WTC11 (cell line): Measurements from ENCODE around the gene MRPL55. TPM values are rescaled to one million over a fixed set of nuclear protein-coding genes. Genes with fewer than 3 reads are reported as not detected.

Experiments
- ATAC-seq: fragments of 200-7000 bp; cut with Tn5 transposase; 2 replicates; pipeline ENCODE4 v1.10.0; 2021; ENCODE audit warnings: mild to moderate bottlenecking, moderate library complexity
- CTCF ChIA-PET: fragments of 300-600 bp; sonication (Branson Sonifier 250); formaldehyde crosslinking; loops from one replicate; lab custom pipeline; 2021; ENCODE audit warnings: antibody characterized with exemption; lab: Charles Lee
- POLR2A ChIA-PET: fragments of 350-600 bp; sonication (Branson Sonifier 250); formaldehyde crosslinking; loops from one replicate; lab custom pipeline; 2021; ENCODE audit warnings: antibody characterized with exemption; lab: Charles Lee
- DNase-seq: peaks from one replicate; pipeline ENCODE4 v3.0.0; 2021; ENCODE audit warnings: low spot score
- H3K27ac Mint-ChIP-seq: 2 replicates; pipeline ENCODE4 v1.8.0; 2021; ENCODE audit warnings: mixed read lengths
- H3K27me3 Mint-ChIP-seq: 2 replicates; pipeline ENCODE4 v1.8.0; 2021; ENCODE audit warnings: low read depth, mild to moderate bottlenecking, moderate library complexity, mixed read lengths
- H3K36me3 Mint-ChIP-seq: 2 replicates; pipeline ENCODE4 v1.8.0; 2021; ENCODE audit warnings: mixed read lengths
- H3K4me1 Mint-ChIP-seq: 2 replicates; pipeline ENCODE4 v1.8.0; 2022; ENCODE audit warnings: mixed read lengths
- H3K4me3 Mint-ChIP-seq: 2 replicates; pipeline ENCODE4 v1.8.0; 2021; ENCODE audit warnings: mild to moderate bottlenecking, moderate library complexity, mixed read lengths
- H3K9me3 Mint-ChIP-seq: 2 replicates; pipeline ENCODE4 v1.8.0; 2021; ENCODE audit warnings: mixed read lengths
- AFF4 ChIP-seq: sonication (generic); formaldehyde crosslinking; IDR thresholded peaks from 2 replicates; pipeline ENCODE4 v1.8.1; 2023; ENCODE audit warnings: mild to moderate bottlenecking, missing genetic modification reagents, borderline replicate concordance
- CBFB ChIP-seq: sonication (generic); formaldehyde crosslinking; IDR thresholded peaks from 2 replicates; pipeline ENCODE4 v1.8.1; 2022; ENCODE audit warnings: mild to moderate bottlenecking, low read depth, missing genetic modification reagents
- ELF4 ChIP-seq: sonication (generic); formaldehyde crosslinking; IDR thresholded peaks from 2 replicates; pipeline ENCODE4 v1.8.1; 2022; ENCODE audit warnings: low read depth, mild to moderate bottlenecking, moderate library complexity, missing genetic modification reagents
- EMX1 ChIP-seq: fragments of 250-450 bp; sonication (Bioruptor Pico); IDR thresholded peaks from 2 replicates; pipeline ENCODE4 v1.8.0; 2021; ENCODE audit warnings: mild to moderate bottlenecking
- FOXP4 ChIP-seq: sonication (generic); formaldehyde crosslinking; IDR thresholded peaks from 2 replicates; pipeline ENCODE4 v1.8.0; 2022; ENCODE audit warnings: mild to moderate bottlenecking, missing genetic modification reagents
- JUN ChIP-seq: sonication (generic); formaldehyde crosslinking; IDR thresholded peaks from 2 replicates; pipeline ENCODE4 v1.8.0; 2023; ENCODE audit warnings: mild to moderate bottlenecking, missing genetic modification reagents
- MLX ChIP-seq: sonication (generic); formaldehyde crosslinking; IDR thresholded peaks from 2 replicates; pipeline ENCODE4 v1.8.1; 2023; ENCODE audit warnings: mild to moderate bottlenecking, missing genetic modification reagents, moderate library complexity
- NFATC4 ChIP-seq: fragments of 250-450 bp; sonication (Bioruptor Pico); IDR thresholded peaks from 2 replicates; pipeline ENCODE4 v1.9.0; 2021; ENCODE audit warnings: mild to moderate bottlenecking
- NR1H2 ChIP-seq: sonication (generic); formaldehyde crosslinking; IDR thresholded peaks from 2 replicates; pipeline ENCODE4 v1.9.0; 2021; ENCODE audit warnings: mild to moderate bottlenecking, moderate library complexity, missing genetic modification reagents
- ZMAT4 ChIP-seq: fragments of 250-450 bp; sonication (Bioruptor Pico); IDR thresholded peaks from 2 replicates; pipeline ENCODE4 v1.9.0; 2021; ENCODE audit warnings: mild to moderate bottlenecking
- ZNF219 ChIP-seq: sonication (generic); formaldehyde crosslinking; IDR thresholded peaks from 2 replicates; pipeline ENCODE4 v1.8.0; 2023; ENCODE audit warnings: missing genetic modification reagents, mild to moderate bottlenecking, borderline replicate concordance
- ZNF416 ChIP-seq: fragments of 250-450 bp; sonication (Bioruptor Pico); IDR thresholded peaks from 2 replicates; pipeline ENCODE4 v1.9.0; 2021; ENCODE audit warnings: mild to moderate bottlenecking, inconsistent platforms
- ZNF671 ChIP-seq: fragments of 250-450 bp; sonication (Bioruptor Pico); IDR thresholded peaks from 2 replicates; pipeline ENCODE4 v1.8.0; 2021; ENCODE audit warnings: mild to moderate bottlenecking
- total RNA-seq: library from RNA; stranded (reverse); gene quantifications from 3 replicates; pipeline ENCODE4 v1.2.3, GENCODE V29; 2021
- TF ChIP-seq, protein P1 (sequence below): sonication (generic); formaldehyde crosslinking; IDR thresholded peaks from 2 replicates; pipeline ENCODE4 v1.8.1; 2022; ENCODE audit warnings: mild to moderate bottlenecking, moderate library complexity, missing genetic modification reagents
- TF ChIP-seq, protein P2 (sequence below): sonication (generic); formaldehyde crosslinking; IDR thresholded peaks from 2 replicates; pipeline ENCODE4 v1.8.1; 2022; ENCODE audit warnings: missing genetic modification reagents, borderline replicate concordance
- TF ChIP-seq, protein P3 (sequence below): fragments of 200-600 bp; IDR thresholded peaks from 2 replicates; pipeline ENCODE4 v1.8.0; 2022; ENCODE audit warnings: antibody characterized with exemption
- TF ChIP-seq, protein P4 (sequence below): fragments of 250-450 bp; sonication (Bioruptor Pico); conservative IDR thresholded peaks from 2 replicates; pipeline ENCODE4 v1.9.0; 2021; ENCODE audit warnings: mild to moderate bottlenecking

The MRPL55 gene
- total RNA-seq, 1 experiment from 2014 or later = 66.9 TPM

GRCh38 chr1:228120857-228121489 lies 11.9 kb upstream of the MRPL55 start:
- DNase-seq (no peak), ATAC-seq (no peak)
- CTCF ChIA-PET = interaction anchor here (2.5 kb wide), 1 partner anchor 10 kb away, joined by 13 read pairs; no protein-coding TSS in a partner anchor
- TF ChIP-seq JUN (CRISPR knock-in tag) = no peak
- TF ChIP-seq, protein P1, sequence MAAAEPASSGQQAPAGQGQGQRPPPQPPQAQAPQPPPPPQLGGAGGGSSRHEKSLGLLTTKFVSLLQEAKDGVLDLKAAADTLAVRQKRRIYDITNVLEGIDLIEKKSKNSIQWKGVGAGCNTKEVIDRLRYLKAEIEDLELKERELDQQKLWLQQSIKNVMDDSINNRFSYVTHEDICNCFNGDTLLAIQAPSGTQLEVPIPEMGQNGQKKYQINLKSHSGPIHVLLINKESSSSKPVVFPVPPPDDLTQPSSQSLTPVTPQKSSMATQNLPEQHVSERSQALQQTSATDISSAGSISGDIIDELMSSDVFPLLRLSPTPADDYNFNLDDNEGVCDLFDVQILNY (CRISPR knock-in tag) = no peak
- TF ChIP-seq, protein P2, sequence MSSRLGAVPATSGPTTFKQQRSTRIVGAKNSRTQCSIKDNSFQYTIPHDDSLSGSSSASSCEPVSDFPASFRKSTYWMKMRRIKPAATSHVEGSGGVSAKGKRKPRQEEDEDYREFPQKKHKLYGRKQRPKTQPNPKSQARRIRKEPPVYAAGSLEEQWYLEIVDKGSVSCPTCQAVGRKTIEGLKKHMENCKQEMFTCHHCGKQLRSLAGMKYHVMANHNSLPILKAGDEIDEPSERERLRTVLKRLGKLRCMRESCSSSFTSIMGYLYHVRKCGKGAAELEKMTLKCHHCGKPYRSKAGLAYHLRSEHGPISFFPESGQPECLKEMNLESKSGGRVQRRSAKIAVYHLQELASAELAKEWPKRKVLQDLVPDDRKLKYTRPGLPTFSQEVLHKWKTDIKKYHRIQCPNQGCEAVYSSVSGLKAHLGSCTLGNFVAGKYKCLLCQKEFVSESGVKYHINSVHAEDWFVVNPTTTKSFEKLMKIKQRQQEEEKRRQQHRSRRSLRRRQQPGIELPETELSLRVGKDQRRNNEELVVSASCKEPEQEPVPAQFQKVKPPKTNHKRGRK (CRISPR knock-in tag) = no peak
- no peak for TF ChIP-seq EMX1 (CRISPR knock-in tag)
- no peak for TF ChIP-seq MLX
- TF ChIP-seq, protein P3, sequence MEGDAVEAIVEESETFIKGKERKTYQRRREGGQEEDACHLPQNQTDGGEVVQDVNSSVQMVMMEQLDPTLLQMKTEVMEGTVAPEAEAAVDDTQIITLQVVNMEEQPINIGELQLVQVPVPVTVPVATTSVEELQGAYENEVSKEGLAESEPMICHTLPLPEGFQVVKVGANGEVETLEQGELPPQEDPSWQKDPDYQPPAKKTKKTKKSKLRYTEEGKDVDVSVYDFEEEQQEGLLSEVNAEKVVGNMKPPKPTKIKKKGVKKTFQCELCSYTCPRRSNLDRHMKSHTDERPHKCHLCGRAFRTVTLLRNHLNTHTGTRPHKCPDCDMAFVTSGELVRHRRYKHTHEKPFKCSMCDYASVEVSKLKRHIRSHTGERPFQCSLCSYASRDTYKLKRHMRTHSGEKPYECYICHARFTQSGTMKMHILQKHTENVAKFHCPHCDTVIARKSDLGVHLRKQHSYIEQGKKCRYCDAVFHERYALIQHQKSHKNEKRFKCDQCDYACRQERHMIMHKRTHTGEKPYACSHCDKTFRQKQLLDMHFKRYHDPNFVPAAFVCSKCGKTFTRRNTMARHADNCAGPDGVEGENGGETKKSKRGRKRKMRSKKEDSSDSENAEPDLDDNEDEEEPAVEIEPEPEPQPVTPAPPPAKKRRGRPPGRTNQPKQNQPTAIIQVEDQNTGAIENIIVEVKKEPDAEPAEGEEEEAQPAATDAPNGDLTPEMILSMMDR = no peak
- no peak for TF ChIP-seq ELF4 (CRISPR knock-in tag)
- TF ChIP-seq, protein P4, sequence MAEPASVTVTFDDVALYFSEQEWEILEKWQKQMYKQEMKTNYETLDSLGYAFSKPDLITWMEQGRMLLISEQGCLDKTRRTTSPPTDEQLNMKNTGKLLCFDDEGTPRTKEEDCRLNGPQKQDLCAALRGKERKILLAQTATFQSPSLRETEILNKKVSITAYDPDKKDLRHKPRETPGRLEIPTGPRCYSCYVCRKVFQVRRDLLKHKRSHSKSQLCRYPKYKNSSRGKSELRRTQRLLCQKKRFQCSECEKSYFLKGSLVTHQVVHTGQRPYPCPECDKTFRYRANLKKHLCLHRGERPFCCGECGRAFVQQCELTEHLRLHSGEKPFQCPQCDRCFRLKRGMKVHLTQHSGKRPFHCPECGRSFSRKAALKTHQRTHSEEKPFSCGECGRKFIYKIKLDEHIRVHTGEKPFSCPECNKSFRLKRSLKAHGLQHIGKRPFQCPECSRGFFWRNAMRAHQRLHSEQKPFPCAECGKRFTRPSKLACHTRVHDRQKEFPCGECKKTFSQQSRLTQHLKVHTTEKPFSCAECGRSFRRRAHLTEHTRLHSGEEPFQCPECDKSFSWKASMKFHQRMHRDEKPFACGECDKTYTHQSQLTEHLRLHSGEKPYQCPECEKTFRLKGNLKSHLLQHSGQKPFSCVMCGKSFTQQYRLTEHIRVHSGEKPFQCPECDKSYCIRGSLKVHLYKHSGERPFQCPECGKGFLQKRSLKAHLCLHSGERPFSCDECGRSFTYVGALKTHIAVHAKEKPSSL (CRISPR knock-in tag) = no peak
- TF ChIP-seq FOXP4 (CRISPR knock-in tag) = no peak
- no peak for TF ChIP-seq NR1H2
- TF ChIP-seq AFF4 = no peak
- TF ChIP-seq ZNF671 (CRISPR knock-in tag) = no peak
- TF ChIP-seq ZNF219 (CRISPR knock-in tag) = no peak
- TF ChIP-seq ZMAT4 = no peak
- TF ChIP-seq CBFB (CRISPR knock-in tag) = no peak
- TF ChIP-seq NFATC4 (CRISPR knock-in tag) = no peak
- TF ChIP-seq ZNF416 (CRISPR knock-in tag) = no peak
- H3K27me3 Mint-ChIP-seq = peaks cover 67% of the 10 kb centered on the region
- H3K27ac Mint-ChIP-seq = no peak overlapping the region
- peaks cover 38% of the 10 kb centered on the region for H3K9me3 Mint-ChIP-seq
- POLR2A ChIA-PET = no interaction called here
- H3K4me1 Mint-ChIP-seq = no peaks in the 10 kb centered on the region
- no peak overlapping the region for H3K4me3 Mint-ChIP-seq
- H3K36me3 Mint-ChIP-seq = peaks cover 20% of the 10 kb centered on the region
